ENCODE data around the gene CPLX3.

The CPLX3 gene

GRCh38 chr15:74802290-74802689 is 24.1 kb upstream of the CPLX3 start:
- ATAC-seq (replicated peaks) = no peak
- Mint-ChIP-seq H3K4me3 (no peak overlapping the region), H3K9me3 (no peaks in the 10 kb centered on the region), H3K27ac (peak overlapping the region in 1 of 2 donors; percentile 60), H3K36me3 (ENCODE audit: insufficient read depth) (peaks cover 61% of the 10 kb centered on the region), H3K27me3 (no peaks in the 10 kb centered on the region), H3K4me1 (ENCODE audit: low read depth in 2 of 2) (peaks cover 36 to 37% of the 10 kb centered on the region in 2 donors)
- no peak for DNase-seq

DNA sequence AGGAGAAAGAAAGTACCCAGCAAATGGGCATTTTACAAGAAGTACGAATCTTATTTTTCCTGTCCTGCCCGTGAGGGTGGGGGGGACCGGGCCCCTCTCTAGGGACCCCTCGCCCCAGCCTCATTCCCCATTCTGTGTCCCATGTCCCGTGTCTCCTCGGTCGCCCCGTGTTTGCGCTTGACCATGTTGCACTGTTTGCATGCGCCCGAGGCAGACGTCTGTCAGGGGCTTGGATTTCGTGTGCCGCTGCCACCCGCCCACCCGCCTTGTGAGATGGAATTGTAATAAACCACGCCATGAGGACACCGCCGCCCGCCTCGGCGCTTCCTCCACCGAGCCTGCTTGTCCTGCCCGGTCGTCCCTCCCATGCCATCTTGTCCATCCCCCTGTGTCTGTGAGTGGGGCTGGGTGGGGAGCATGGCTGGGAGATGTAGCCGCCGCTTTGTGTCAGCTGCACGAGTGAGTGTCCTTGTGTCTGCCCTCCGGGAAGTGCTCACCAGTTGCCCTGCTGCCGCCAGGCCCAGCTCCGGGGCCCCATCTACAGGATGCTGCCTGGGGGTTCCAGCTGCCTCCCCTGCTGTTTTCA is 23.5 kb upstream of the CPLX3 start:
- no peaks in the 10 kb centered on the region for H3K27me3 Mint-ChIP-seq
- peaks cover 33 to 34% of the 10 kb centered on the region in 2 donors for H3K4me1 Mint-ChIP-seq (ENCODE audit: low read depth in 2 of 2)
- no peak for ATAC-seq (replicated peaks)
- no peaks in the 10 kb centered on the region for H3K9me3 Mint-ChIP-seq
- peak overlapping the region; percentile 60 to 65 for H3K27ac Mint-ChIP-seq
- H3K36me3 Mint-ChIP-seq (ENCODE audit: insufficient read depth) = peaks cover 59% of the 10 kb centered on the region
- H3K4me3 Mint-ChIP-seq = no peak overlapping the region
- DNase-seq = no peak

DNA sequence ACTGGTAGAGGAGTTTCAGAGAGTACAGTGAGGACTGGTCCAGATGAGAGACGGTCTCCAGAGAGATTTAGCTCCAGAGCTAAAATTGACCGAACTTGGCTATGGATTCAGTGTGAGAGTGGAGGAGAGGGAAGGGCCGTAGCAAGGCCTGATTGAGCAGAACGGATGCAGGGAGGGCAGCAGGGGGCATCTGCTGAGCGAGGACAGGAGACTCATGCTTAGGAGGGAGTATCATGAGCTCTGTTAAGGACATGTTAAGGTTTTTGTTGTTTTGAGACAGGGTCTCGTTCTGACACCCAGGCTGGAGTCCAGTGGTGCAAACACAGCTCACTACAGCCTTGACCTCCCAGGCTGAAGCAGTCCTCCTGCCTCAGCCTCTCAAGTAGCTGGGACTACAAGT is 21.5 kb upstream of the CPLX3 start:
- no peaks in the 10 kb centered on the region for H3K9me3 Mint-ChIP-seq
- no peaks in the 10 kb centered on the region for H3K27me3 Mint-ChIP-seq
- peaks cover 48% of the 10 kb centered on the region for H3K36me3 Mint-ChIP-seq (ENCODE audit: insufficient read depth)
- no peak for ATAC-seq (replicated peaks)
- no peak for DNase-seq
- H3K4me1 Mint-ChIP-seq (ENCODE audit: low read depth in 2 of 2) = peaks cover 26 to 36% of the 10 kb centered on the region in 2 donors
- H3K4me3 Mint-ChIP-seq = no peak overlapping the region
- peak overlapping the region; percentile 67 to 80 for H3K27ac Mint-ChIP-seq

DNA sequence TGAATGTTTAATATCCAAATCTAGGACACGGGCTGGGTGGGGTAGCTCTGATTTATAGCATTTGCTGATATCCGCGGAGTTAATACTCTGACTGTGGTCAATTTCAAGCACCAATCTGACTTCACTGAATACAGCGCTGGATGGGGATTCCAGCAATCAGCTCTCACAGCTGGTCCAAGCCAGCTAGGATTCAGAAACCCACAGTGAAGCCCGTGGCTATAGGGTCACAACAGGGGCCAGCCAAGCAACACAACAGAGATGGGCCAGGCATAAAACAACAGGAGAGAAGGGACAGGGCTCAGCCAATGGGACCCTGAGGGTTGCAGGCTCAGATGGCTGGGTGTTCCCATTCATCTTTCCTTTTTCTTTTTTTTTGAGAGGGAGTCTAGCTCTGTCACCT is 19.1 kb upstream of the CPLX3 start:
- peak overlapping the region; percentile 33 to 82 for H3K27ac Mint-ChIP-seq
- H3K4me3 Mint-ChIP-seq = no peak overlapping the region
- DNase-seq = no peak
- H3K36me3 Mint-ChIP-seq (ENCODE audit: insufficient read depth) = peaks cover 24% of the 10 kb centered on the region
- no peak for ATAC-seq (replicated peaks)
- peaks cover 22 to 32% of the 10 kb centered on the region in 2 donors for H3K4me1 Mint-ChIP-seq (ENCODE audit: low read depth in 2 of 2)
- no peaks in the 10 kb centered on the region for H3K9me3 Mint-ChIP-seq
- H3K27me3 Mint-ChIP-seq = no peaks in the 10 kb centered on the region

DNA sequence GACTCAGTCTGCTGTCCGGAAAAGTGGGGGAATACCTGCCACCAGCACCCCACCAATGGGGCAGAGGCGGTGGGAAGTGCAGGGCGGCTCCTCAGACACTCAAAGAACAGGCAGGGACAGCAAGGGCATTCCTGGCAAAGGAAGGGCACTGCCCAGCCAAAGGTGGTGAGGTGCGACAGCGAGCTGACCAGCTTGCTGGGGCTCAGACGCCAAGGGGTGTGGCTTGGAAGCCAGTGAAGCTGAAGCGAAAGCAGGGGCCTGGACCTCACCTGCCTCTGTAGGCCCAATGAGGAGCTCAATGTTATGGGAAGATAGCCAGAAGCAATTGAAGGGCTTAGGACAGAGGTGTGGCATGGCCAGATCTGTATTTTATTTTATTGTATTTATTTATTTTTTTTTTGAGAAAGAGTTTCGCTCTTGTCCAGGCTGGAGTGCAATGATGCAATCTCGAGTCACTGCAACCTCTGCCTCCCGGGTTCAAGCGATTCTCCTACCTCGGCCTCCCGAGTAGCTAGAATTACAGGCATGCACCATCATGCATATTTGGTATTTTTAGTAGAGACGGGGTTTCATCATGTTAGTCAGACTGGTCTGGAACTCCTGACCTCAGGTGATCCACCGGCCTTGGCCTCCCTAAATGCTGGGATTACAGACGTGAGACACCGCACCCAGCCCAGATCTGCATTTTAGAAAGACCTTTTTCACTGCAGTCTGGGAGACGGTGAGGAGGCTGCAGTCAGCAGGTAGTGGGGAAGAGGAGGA is 18.2 kb upstream of the CPLX3 start:
- H3K36me3 Mint-ChIP-seq (ENCODE audit: insufficient read depth) = peaks cover 14% of the 10 kb centered on the region
- no peaks in the 10 kb centered on the region for H3K27me3 Mint-ChIP-seq

GRCh38 chr15:74808840-74809229 is 17.6 kb upstream of the CPLX3 start:
- no peaks in the 10 kb centered on the region for H3K9me3 Mint-ChIP-seq
- H3K36me3 Mint-ChIP-seq (ENCODE audit: insufficient read depth) = peaks cover 10% of the 10 kb centered on the region
- DNase-seq = no peak

More for the DNA sequence above, 18.2 kb upstream of the CPLX3 start:
- Mint-ChIP-seq H3K9me3 (no peaks in the 10 kb centered on the region), H3K27ac (peak overlapping the region; percentile 53 to 82), H3K4me3 (no peak overlapping the region), H3K4me1 (ENCODE audit: low read depth in 2 of 2) (peaks cover 22 to 32% of the 10 kb centered on the region in 2 donors)
- ATAC-seq (replicated peaks) (no peak), DNase-seq (no peak)

GRCh38 chr15:74809242-74809641 is 17.2 kb upstream of the CPLX3 start:
- Mint-ChIP-seq H3K27me3 (no peaks in the 10 kb centered on the region), H3K36me3 (ENCODE audit: insufficient read depth) (peaks cover 7% of the 10 kb centered on the region), H3K9me3 (no peaks in the 10 kb centered on the region), H3K4me3 (no peak overlapping the region), H3K4me1 (ENCODE audit: low read depth in 2 of 2) (peaks cover 22 to 27% of the 10 kb centered on the region in 2 donors), H3K27ac (peak overlapping the region; percentile 53 to 82)
- DNase-seq (no peak), ATAC-seq (replicated peaks) (no peak)

More at GRCh38 chr15:74808840-74809229, 17.6 kb upstream of the CPLX3 start:
- ATAC-seq (replicated peaks) = no peak
- Mint-ChIP-seq H3K4me3 (no peak overlapping the region), H3K27ac (peak overlapping the region; percentile 53 to 82), H3K4me1 (ENCODE audit: low read depth in 2 of 2) (peaks cover 22 to 31% of the 10 kb centered on the region in 2 donors), H3K27me3 (no peaks in the 10 kb centered on the region)

GRCh38 chr15:74809956-74810355 is 16.5 kb upstream of the CPLX3 start:
- no peaks in the 10 kb centered on the region for H3K27me3 Mint-ChIP-seq
- no peak for DNase-seq
- peak overlapping the region in 1 of 2 donors; percentile 82 for H3K27ac Mint-ChIP-seq
- H3K4me1 Mint-ChIP-seq (ENCODE audit: low read depth in 2 of 2) = peaks cover 20 to 26% of the 10 kb centered on the region in 2 donors
- no peaks in the 10 kb centered on the region for H3K9me3 Mint-ChIP-seq
- no peak for ATAC-seq (replicated peaks)
- H3K4me3 Mint-ChIP-seq = no peak overlapping the region
- H3K36me3 Mint-ChIP-seq (ENCODE audit: insufficient read depth) = peaks cover 7% of the 10 kb centered on the region

GRCh38 chr15:74812533-74812932 is 13.9 kb upstream of the CPLX3 start, which contains the start of gene LMAN1L:
LMAN1L (plus strand) TSS chr15:74812835; CDS start chr15:74812855, 20 bp downstream.
- DNase-seq (no peak), ATAC-seq (replicated peaks) (no peak)
- Mint-ChIP-seq H3K36me3 (ENCODE audit: insufficient read depth) (peaks cover 4% of the 10 kb centered on the region), H3K9me3 (no peaks in the 10 kb centered on the region), H3K4me3 (no peak within 1 kb of the TSS), H3K4me1 (ENCODE audit: low read depth in 2 of 2) (peaks cover 14 to 15% of the 10 kb centered on the region in 2 donors), H3K27me3 (peaks cover 0 to 6% of the 10 kb centered on the region in 2 donors), H3K27ac (no peak within 1 kb of the TSS)

- Mint-ChIP-seq H3K9me3 (no peaks in the 10 kb centered on the region), H3K27ac (no peak overlapping the region), H3K4me1 (ENCODE audit: low read depth in 2 of 2) (peaks cover 10 to 11% of the 10 kb centered on the region in 2 donors), H3K27me3 (peaks cover 0 to 21% of the 10 kb centered on the region in 2 donors), H3K4me3 (no peak overlapping the region), H3K36me3 (ENCODE audit: insufficient read depth) (no peaks in the 10 kb centered on the region)
- no peak for DNase-seq
- ATAC-seq (replicated peaks) = no peak
Measured at GRCh38 chr15:74815121-74815934, 11.1 kb upstream of the CPLX3 start.

DNA sequence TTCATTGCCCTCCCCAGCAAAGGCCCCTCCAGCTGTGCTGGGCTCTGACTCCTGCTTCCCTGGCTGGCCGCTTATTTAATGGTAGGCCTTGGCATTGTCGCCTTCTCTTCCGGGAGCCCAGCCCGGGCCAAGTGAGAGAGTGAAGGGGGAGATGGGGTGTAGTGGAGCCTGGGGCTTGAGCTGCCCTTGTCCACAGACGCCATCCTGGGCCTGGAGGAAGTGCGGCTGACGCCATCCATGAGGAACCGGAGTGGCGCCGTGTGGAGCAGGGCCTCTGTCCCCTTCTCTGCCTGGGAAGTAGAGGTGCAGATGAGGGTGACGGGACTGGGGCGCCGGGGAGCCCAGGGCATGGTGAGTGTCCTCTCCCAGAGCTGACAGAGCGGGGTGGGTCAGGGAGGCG is 10.5 kb upstream of the CPLX3 start:
- no peak for DNase-seq
- Mint-ChIP-seq H3K9me3 (no peaks in the 10 kb centered on the region), H3K27me3 (peaks cover 0 to 26% of the 10 kb centered on the region in 2 donors), H3K36me3 (ENCODE audit: insufficient read depth) (no peaks in the 10 kb centered on the region), H3K4me1 (ENCODE audit: low read depth in 2 of 2) (peaks cover 10 to 11% of the 10 kb centered on the region in 2 donors), H3K4me3 (no peak overlapping the region), H3K27ac (no peak overlapping the region)
- ATAC-seq (replicated peaks) = no peak

- Mint-ChIP-seq H3K27me3 (peaks cover 0 to 26% of the 10 kb centered on the region in 2 donors), H3K36me3 (ENCODE audit: insufficient read depth) (no peaks in the 10 kb centered on the region), H3K27ac (no peak overlapping the region), H3K4me1 (ENCODE audit: low read depth in 2 of 2) (peaks cover 10 to 11% of the 10 kb centered on the region in 2 donors), H3K9me3 (no peaks in the 10 kb centered on the region), H3K4me3 (no peak overlapping the region)
- ATAC-seq (replicated peaks) (no peak), DNase-seq (no peak)
Measured at GRCh38 chr15:74816624-74817369, 9.6 kb upstream of the CPLX3 start.

- H3K36me3 Mint-ChIP-seq (ENCODE audit: insufficient read depth) = no peaks in the 10 kb centered on the region
- H3K4me1 Mint-ChIP-seq (ENCODE audit: low read depth in 2 of 2) = peaks cover 10 to 11% of the 10 kb centered on the region in 2 donors
- no peak overlapping the region for H3K4me3 Mint-ChIP-seq
- DNase-seq = no peak
- no peaks in the 10 kb centered on the region for H3K9me3 Mint-ChIP-seq
- no peak overlapping the region for H3K27ac Mint-ChIP-seq
- ATAC-seq (replicated peaks) = no peak
- H3K27me3 Mint-ChIP-seq = peaks cover 0 to 26% of the 10 kb centered on the region in 2 donors
Measured at GRCh38 chr15:74817370-74817737, 9.1 kb upstream of the CPLX3 start.
